Epithelial cell of prostate (primary cell): Measurements from ENCODE around the gene NAP1L4.
A peak's percentile ranks its signal among the peaks of the same experiment; 100 is the strongest.

Experiments
- DNase-seq: peaks from one replicate; pipeline ENCODE4 v3.0.0-alpha.2; 2011; ENCODE audit warnings: low read depth, low spot score
- H3K27ac ChIP-seq: fragments of 450-650 bp; 2 replicates; pipeline ENCODE4 v1.5.1; 2017; ENCODE audit warnings: mild to moderate bottlenecking

The NAP1L4 gene

DNA sequence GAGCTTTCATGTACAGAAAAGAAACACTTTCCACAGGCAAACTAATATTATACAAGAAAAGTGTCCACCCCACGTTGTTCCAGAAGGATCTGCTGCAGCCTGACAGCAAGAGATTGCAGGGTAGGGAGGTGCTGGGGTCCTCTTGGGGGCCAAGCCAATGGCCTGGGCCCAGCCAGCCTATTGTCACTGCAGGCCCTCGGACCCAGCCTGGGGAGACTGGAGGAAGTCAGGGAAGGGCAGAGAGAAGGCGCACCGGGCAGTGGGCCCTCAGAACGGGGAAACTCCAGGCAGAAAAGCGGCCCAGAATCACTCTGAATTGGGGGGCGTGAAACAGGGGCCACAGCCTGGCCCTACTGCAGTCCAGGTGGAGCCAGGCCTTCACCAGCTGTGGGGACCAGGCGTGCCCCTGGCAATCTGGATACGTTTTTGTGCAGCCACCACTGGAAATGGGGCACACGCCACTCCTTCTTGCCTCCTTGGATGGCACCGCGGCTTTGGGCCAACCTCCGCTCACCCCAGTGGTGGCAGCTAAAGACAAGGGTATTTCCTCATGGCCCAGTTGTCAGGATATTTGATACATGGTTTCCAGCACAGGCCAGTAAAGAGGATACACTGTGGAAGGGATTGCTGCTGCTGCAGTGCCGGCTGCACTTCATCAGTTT lies 3.9 kb upstream of the NAP1L4 start:
- no peak for DNase-seq

DNA sequence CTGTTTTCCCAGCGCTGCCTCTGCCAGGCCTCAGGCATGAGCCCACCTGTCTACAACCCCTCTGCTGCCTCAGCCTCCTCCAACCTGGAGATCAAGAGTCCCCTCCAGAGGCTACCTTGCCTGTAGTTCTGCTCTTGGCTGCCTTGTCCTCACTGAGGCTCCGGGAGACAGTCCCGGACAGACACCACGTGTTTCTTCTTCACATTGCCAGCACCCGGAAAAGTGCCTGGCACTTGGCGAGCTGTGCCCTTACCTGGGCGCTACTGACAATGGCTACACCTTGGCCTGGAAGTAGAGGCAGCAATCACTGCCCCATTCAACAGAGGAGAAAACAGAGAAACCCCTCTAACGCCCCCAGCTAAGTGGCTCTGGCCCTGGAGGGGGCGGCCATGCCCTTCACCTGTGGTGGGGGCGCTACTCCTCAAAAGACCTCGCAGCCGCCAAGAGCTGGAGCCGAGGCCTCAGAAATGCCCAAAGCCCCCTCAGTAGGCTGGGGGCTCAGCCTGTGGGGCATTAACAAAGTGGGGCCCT lies 3.0 kb upstream of the NAP1L4 start:
- DNase-seq: no peak
- no peak overlapping the region for H3K27ac ChIP-seq

More for the DNA sequence above, 3.9 kb upstream of the NAP1L4 start:
- no peak overlapping the region for H3K27ac ChIP-seq

DNA sequence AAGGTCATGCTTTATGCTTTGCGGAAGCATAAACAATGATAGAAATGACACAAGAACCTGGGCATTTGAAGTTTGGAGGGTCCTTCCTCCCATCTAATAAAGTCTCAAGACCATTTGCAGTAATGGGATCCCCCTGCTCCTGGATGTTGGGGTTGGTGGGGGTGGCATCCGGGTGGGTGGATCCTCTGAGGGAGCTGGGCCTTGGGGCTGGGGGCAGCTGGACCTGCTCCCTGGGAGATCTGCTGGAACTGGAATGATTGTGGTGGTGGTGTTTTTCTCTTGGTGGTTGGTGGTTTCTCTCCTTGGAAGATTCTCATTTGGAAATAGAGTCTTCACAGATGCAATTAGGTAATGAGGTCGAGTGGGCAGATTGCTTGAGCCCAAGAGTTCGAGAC lies 2.2 kb upstream of the NAP1L4 start:
- DNase-seq: no peak
- H3K27ac ChIP-seq: no peak overlapping the region

DNA sequence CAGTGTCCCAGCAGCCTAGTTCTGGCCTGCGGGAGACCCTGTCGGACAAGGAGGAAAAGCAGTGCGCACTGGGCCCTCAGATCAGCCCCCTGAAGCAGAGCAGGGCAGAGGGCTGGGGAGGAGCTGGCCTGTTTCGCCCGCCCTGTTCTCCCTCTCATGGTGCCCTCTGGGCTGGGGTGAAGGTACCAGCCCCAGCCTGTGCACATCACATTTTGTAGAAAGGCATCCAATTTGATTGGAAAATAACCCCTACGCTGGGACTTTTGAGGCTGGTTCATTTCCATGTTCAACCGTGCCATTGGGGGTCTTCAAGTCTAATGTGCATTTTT lies 832 bp upstream of the NAP1L4 start:
- H3K27ac ChIP-seq: peak overlapping the region; percentile 90
- no peak for DNase-seq

DNA sequence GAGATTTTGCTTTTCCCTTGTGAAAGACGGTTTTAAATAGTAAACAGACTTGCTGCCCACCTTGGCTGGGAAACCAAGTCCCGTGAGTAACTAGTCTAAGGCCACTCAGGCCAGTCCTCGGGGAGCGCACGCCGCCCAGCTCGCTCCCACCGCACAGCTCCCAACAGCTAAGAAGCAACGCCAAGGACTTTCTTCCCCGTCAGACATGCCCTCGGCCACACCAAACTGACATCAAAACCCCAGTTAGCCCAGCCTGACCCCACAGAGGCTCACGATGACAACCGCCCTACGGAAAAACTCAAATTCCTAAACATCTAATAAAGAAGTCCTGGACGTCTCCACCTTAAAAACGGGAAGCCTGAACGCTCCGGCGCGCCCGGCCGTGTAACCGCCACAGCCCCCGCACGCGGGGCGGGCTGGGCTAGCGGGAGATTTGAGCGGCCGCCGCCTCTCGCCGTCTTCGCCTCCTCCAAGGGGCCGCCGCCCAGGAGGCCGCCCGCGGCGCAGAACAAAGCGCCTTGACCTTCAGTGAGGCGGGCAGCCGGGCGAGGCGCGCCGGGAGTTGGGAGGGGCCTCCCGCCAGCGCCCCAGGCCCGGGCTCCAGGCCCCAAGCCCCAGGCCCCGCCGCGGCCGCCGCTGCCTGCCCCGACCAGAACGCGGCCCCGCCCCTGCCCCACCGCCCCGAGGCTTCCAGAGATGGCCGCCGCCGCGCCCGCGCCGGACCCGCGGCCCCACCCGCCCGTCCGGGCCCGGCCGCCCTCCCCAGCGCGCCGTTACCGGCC lies 486 bp downstream of the NAP1L4 start:
- DNase-seq: no peak
- H3K27ac ChIP-seq: peak overlapping the region; percentile 90

DNA sequence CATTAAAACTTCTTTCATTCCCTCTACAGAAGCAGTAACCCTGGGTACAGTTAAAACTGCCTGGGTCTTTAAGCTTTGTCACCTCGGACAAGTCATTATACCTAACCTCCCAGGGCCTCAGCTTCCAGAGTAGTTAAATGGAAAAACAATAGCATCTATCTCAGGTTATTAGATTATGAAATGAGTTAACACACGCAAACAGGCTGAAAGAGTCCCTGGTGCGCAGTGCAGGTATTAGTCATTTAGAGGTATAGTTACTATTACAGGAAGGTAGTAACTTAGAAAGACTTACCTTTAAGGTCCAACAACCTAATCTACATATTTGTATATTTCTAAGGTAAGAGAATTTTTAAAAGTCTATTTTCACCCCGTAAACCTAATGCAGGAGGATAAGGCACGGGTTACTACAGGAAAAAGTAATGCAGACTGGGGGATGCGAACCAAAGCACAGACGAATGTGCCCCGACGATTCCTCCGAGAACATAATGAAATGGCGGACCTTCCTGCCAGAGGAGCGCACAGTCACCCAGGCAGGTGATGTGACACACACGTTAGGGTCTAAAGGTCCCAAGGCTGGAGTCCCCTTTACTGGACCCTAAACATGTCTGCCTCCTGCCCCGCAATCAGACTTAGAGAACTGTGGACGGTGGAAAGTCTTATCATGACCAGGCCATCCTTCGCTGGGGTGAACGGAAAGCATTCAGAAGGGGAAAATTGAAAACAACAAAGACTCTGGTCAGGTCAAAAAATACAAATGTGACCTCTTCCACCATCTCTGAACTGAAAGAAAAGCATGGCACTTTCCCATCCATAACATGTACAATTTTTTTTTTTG lies 1.3 kb downstream of the NAP1L4 start:
- H3K27ac ChIP-seq: peak overlapping the region; percentile 90
- DNase-seq: no peak

DNA sequence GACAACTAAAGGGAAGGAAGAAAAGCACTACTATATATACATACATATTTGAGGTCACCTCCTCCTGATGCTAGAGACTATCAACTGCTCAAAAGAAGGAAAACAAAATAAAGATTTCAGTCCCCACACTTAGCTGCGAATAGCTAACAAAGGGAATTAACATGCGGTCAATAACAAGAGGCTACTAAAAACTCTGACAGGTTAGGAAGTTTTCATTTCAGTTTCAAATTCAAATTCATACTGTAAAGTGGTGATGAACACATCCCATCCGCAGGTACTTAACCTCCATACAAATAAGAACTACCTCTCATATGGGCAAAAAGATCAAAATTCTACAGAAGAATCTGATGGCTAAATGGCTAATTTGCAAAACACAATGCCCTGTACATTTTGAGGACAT lies 2.6 kb downstream of the NAP1L4 start:
- DNase-seq: no peak
- H3K27ac ChIP-seq: peak overlapping the region; percentile 90

DNA sequence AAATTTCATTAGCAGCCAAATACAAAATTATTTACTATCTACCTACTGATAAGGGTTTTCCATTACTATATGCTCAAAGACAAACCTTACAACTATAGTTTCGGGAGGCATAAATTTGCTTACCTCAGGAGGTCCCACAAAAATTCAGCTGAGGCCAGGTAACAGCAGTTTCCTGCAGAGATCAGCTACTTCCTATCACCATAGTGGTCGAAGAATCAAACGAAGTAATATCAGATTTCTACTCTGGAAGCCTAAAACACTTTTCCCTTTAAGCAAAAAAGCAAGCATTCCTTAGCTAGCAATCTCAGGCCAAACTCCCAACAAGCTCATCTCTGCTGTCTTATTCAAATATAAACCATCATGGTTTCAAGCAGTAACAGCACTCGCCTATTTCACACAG lies 3.1 kb downstream of the NAP1L4 start:
- H3K27ac ChIP-seq: peak overlapping the region; percentile 90
- no peak for DNase-seq

DNA sequence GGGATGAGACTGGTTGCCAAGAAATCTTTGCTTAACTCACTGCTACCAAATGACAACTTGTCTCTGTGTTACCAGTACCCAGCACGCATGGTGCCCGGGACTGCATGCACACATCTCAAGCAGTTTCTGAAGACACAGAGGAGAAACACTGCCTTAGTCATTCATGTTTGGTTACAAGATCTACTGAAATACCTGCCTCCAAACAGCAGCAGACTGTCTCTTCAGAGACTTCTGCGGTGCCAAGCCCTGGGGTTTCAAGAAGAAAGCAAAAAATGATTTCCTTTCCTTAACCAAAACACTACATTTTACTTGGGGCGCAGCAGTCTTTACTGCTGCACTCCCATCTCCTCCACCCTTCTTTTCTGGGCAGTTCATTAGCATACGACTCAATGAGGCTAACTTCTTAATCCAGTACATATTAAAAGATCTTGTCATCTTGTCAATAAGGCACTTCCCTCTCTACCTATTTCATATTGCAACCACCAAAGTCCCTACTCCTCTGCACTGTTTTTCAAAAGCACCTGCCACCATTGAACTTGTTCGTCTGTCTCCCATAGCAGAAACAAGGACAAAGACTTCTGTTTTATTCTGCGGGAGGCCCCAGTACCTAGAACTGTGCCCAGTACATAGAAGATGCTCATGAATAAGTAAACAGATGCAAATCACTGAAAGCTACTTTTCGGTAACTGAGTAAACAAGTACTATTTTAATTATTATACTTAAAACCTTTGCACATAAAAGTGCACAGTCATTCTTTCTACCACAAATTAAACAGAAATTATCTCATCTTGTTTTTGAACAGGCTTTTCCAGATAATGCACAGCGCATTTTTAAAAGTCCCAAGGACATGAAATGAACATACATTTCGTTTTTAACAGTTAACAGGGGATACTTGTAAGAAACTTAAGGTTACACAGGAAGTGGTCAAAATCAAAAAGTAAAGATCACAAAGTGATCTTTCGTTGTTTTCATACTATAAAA lies 4.0 kb downstream of the NAP1L4 start:
- H3K27ac ChIP-seq: peak overlapping the region; percentile 90
- no peak for DNase-seq

DNA sequence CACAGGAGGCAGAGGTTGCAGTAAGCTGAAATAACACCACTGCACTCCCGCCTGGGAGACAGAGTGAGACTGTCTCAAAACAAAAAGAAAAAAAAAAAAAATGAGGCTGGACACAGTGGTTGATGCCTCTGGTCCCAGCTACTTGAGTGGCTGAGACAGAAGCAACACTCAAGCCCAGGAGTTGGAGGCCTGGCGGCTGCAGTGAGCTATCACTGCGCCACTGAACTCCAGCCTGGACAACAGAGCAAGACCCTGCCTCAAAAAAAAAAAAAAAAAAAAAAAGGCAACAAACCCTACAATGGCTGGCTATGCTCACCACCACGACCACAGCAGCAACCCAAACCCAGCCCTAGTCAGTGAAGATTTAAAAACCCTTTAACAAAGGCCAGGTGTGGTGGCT lies 8.2 kb downstream of the NAP1L4 start:
- H3K27ac ChIP-seq: no peak overlapping the region
- DNase-seq: no peak

DNA sequence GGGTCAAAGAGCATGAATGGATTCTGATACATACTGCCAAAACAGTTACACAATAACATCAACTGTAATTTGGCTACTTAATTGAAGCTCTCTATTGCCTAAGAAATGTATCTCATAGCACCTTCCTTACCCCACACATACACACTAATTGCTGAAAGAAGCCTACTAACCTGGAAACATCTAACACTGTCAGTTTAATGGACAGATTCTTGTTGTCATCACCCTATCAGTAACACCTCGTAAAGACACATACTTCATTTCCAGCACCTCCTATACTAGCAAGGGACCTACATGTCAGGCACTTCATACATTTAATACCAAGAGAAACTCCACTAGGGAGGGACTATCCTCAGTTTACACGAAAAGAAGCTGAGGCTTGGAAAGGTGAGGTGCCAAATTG lies 9.9 kb downstream of the NAP1L4 start:
- peak overlapping the region; percentile 3 for H3K27ac ChIP-seq
- no peak for DNase-seq

DNA sequence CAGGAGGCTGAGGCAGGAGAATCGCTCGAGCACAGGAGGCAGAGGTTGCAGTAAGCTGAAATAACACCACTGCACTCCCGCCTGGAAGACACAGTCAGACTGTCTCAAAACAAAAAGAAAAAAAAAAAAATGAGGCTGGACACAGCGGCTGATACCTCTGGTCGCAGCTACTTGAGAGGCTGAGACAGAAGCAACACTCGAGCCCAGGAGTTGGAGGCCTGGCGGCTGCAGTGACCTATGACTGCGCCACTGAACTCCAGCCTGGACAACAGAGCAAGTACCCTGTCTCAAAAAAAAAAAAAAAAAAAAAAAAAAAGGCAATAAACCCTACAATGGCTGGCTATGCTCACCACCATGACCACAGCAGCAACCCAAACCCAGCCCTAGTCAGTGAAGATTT lies 11.0 kb downstream of the NAP1L4 start:
- DNase-seq: no peak
- H3K27ac ChIP-seq: peak overlapping the region; percentile 34

DNA sequence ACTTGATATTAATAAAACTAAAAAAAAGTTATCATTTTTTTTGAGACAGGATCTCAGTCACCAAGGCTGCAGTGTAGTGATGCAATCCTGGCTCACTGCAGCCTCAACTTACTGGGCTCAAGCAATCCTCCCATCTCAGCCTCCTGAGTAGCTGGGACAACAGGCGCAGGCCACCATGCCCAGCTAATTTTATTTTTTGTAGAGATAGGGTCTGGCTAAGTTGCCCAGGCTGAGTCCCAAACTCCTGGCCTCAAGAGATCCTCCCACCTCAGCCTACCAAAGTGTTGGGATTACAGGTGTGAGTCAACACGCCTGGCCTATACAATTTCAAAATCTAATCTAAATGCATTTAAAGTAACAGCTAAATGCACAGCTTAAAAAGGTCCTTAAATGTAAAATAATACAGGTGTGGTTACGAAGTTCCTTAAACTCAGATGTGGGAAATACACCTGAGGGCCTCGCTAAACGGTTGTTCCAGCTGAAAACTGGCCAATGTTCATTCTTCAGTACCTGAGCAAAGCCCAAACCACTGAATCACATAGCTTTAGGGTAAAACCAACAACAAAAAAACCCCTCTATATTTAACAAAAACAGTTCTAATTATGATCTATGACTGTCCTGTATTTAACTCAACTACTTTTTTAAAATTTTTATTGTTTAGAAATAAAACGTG lies 11.8 kb downstream of the NAP1L4 start:
- peak overlapping the region; percentile 34 for H3K27ac ChIP-seq
- DNase-seq: no peak

DNA sequence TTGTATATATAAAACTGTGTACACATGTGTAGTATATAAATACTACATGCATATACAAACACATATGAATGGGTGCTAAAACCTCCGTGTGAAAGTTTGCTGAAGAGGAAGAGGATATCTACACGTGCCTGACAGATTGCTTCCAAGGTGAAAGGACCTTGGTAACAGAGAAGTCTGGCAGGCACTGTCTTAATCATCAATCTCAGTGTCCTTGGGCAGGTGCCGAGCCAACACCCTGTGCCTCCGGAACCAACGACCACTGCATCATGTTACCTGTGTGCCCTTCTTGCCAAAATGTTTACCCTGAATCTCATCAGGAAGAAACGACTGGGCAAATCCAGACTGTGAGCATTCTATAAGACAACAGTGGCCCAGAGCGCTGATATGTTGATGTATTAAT lies 15.0 kb downstream of the NAP1L4 start:
- no peak overlapping the region for H3K27ac ChIP-seq
- DNase-seq: no peak

DNA sequence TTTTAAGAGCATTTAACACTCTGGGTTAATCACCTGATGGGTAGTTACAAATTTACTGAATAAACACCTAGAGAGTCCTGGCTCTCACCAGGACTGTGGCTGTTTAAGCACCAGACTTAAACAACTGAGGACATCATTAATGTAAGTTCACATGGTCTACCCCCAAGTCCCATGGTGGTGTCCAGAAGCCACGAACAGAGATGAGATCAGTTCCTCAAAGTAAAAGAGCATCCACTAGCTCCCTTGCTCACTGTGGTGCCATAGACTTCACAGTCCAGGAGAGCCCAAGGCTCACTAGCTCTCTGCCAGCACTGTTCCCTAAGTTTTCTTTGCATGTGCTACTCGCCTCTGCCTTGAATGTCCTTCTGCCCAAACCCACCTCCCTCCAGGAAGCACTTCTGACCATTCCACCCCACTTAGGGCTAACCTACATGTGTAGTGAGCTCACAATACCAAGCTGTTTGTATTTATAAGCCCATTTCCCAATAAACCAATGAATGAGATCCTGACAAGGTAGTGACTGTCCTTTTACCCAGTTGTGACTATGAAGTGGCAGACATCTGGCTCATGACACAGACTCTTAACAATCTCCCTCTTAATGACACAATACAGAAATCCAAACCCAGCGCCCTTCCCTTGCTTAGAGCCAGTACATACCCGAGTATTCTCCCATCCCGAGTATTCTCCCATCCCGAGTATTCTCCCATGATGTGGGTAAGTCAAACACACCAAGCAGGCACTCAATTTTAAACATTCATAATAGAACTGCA lies 15.7 kb downstream of the NAP1L4 start:
- DNase-seq: no peak
- H3K27ac ChIP-seq: no peak overlapping the region

DNA sequence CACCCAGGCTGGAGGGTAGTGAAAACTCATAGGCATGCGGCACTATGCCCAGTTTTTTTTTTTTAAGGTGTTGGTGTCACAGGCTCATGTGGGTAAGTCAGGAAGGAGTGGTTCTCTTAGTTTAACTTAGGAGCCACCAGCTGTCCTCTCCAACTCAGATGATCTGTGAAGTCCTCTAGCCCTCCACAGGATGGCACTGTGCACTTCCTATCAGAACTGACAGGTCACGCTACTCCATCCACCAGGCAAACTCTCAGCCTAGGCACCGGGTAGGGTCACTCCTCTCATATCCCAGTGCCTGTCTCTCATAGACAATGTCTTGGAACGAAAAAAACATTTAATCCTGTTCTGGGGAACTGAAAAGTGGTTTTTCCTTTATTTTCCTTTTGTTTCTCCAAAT lies 16.5 kb downstream of the NAP1L4 start:
- no peak for DNase-seq
- no peak overlapping the region for H3K27ac ChIP-seq

DNA sequence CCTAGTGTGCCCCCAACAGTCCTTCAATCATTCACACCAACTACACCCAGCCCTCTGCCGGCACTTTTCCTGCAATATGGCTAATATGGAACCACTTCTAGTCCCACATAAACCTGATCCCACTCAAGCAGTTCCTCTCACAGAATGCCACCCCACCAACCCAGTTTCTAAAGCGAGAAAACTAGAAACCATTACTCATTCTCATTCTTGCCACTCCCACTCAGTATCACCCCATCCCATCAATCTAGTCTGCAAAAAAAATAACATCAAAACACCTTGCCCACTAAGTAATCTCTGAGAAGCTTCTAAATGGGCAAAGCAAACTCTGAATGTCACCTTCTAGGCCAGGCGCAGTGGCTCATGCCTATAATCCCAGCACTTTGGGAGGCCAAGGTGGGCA lies 17.9 kb downstream of the NAP1L4 start:
- no peak for DNase-seq
- no peak overlapping the region for H3K27ac ChIP-seq

DNA sequence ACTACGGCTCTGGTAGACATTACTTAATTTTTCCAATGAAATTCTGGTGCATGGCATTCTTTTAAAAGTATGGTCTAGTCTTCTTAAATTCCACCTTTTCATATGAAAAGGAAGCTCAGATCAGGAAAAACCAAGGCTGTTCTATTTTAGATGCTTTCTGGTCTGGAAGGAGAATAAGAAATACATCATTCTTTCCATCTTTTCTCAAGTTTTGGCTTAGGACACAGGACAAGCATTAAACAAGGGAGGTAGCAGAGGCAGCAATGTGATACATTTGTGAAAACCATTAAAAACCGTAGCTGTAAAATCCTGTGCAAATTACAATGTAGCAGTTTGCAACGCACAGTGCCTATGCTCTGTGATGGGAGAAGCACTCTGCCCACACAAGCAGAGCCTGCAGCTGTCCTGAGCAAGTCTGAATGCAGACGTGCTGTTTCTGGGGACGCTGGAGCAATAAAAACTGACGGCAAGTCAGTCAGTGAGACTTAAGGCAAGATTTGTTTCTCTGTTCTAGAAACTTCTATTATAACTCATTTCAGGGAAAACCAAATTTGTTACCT lies 23.7 kb downstream of the NAP1L4 start:
- H3K27ac ChIP-seq: no peak overlapping the region
- DNase-seq: no peak
